K562 (cell line): ENCODE data around the gene HIRIP3. TPM values are rescaled to one million over a fixed set of nuclear protein-coding genes. Genes with fewer than 3 reads are reported as not detected.

Experiments used
- BHLHE40 ChIP-seq: IDR thresholded peaks from 2 replicates; pipeline ENCODE4 v1.6.1; 2011; ENCODE audit warnings: low read length, improper control_type of control experiment
- CTBP1 ChIP-seq: fragments of 450-650 bp; IDR thresholded peaks from 2 replicates; pipeline ENCODE4 v1.6.1; 2016; ENCODE audit warnings: borderline replicate concordance
- FOXJ2 ChIP-seq: fragments of 200-800 bp; sonication (Bioruptor generic); IDR thresholded peaks from 2 replicates; pipeline ENCODE4 v1.6.1; 2016; ENCODE audit warnings: missing genetic modification characterization, missing compliant biosample characterization
- MITF ChIP-seq: IDR thresholded peaks from 2 replicates; pipeline ENCODE4 v1.6.1; 2014; ENCODE audit warnings: antibody characterized with exemption
- MTA1 ChIP-seq: fragments of 450-650 bp; IDR thresholded peaks from 2 replicates; pipeline ENCODE4 v1.6.1; 2017; ENCODE audit warnings: borderline replicate concordance
- MTA3 ChIP-seq: fragments of 450-650 bp; formaldehyde crosslinking; IDR thresholded peaks from 2 replicates; pipeline ENCODE4 v1.6.1; 2017; ENCODE audit warnings: mild to moderate bottlenecking, borderline replicate concordance
- RHOXF2B ChIP-seq: fragments of 250-450 bp; sonication (Bioruptor Pico); conservative IDR thresholded peaks from 2 replicates; pipeline ENCODE4 v1.5.1; 2021
- SPI1 ChIP-seq: IDR thresholded peaks from 2 replicates; pipeline ENCODE4 v1.6.1; 2011; ENCODE audit warnings: low read depth, low read length, control low read depth, borderline replicate concordance
- SUPT5H ChIP-seq: fragments of 450-650 bp; IDR thresholded peaks from 2 replicates; pipeline ENCODE4 v1.6.1; 2016
- TFAP4 ChIP-seq: sonication (generic); formaldehyde crosslinking; IDR thresholded peaks from 2 replicates; pipeline ENCODE4 v1.8.0; 2022; ENCODE audit warnings: missing genetic modification reagents, mild to moderate bottlenecking, moderate library complexity, borderline replicate concordance
- TOE1 ChIP-seq, 2 experiments: fragments of 450-650 bp in 1 of 2; sonication (generic) in 1 of 2; formaldehyde crosslinking in 1 of 2; IDR thresholded peaks; 2 replicates each; pipeline versions ENCODE4 v1.7.1 to v1.8.0; 2016 to 2022; ENCODE audit warnings: borderline replicate concordance in 2 of 2, mild to moderate bottlenecking in 2 of 2, antibody characterized with exemption in 1 of 2, inconsistent platforms in 1 of 2, low read depth in 1 of 2, missing genetic modification reagents in 1 of 2, moderate library complexity in 1 of 2
- ZBTB40 ChIP-seq, 2 experiments: fragments of 450-650 bp in 1 of 2; sonication (generic) in 1 of 2; formaldehyde crosslinking in 1 of 2; IDR thresholded peaks; 2 replicates each; pipeline versions ENCODE4 v1.7.1 to v1.9.0; 2016 to 2022; ENCODE audit warnings: inconsistent platforms in 1 of 2, mild to moderate bottlenecking in 1 of 2, missing genetic modification reagents in 1 of 2
- ZBTB7A ChIP-seq: IDR thresholded peaks from 2 replicates; pipeline ENCODE4 v1.6.1; 2011; ENCODE audit warnings: low read depth, mild to moderate bottlenecking, low read length, moderate library complexity, borderline replicate concordance; ENCODE audit not compliant: control insufficient read depth
- ZNF24 ChIP-seq: fragments of 450-650 bp; IDR thresholded peaks from 2 replicates; pipeline ENCODE4 v1.6.1; 2016
- ZNF445 ChIP-seq: fragments of 250-450 bp; sonication (Bioruptor Pico); IDR thresholded peaks from 2 replicates; pipeline ENCODE4 v1.4.0; 2020; ENCODE audit warnings: low read depth, mild to moderate bottlenecking, moderate library complexity
- ZNF696 ChIP-seq: fragments of 250-450 bp; sonication (Bioruptor Pico); conservative IDR thresholded peaks from 2 replicates; pipeline ENCODE4 v1.4.0; 2020; ENCODE audit warnings: mild to moderate bottlenecking, moderate library complexity
- ZNF830 ChIP-seq: fragments of 250-450 bp; sonication (Bioruptor Pico); IDR thresholded peaks from 2 replicates; pipeline ENCODE4 v1.5.0; 2021; ENCODE audit warnings: mild to moderate bottlenecking
- polyA plus RNA-seq, 8 experiments: library from polyadenylated mRNA; depleted of rRNA in 4 of 8; stranded (reverse) in 5 of 8; unstranded in 3 of 8; fragments of >200 nt; fragmentation: Nextera tagmentation in 2 of 8; fragmentation: Illumina TruSeq in 1 of 8; extraction: Ambion mirVana in 2 of 8; extraction: Trizol in 1 of 8; gene quantifications; 2 replicates each; pipeline versions ENCODE4 v1.2.1 to v1.2.3, GENCODE V29; 2011 to 2014; ENCODE audit warnings: inconsistent platforms in 1 of 8, missing spikeins in 1 of 8
- total RNA-seq, 7 experiments: library from RNA; depleted of rRNA in 6 of 7; stranded (reverse); fragments of >200 nt in 6 of 7; fragmentation: Illumina TruSeq in 2 of 7; extraction: Trizol in 2 of 7; gene quantifications; 2 replicates each; pipeline versions ENCODE4 v1.2.1 to v1.2.3, GENCODE V29; 2011 to 2021; ENCODE audit warnings: low replicate concordance in 1 of 7

Gene HIRIP3
- total and polyA plus RNA-seq, 9 of the 15 experiments (the other 6 are each of a cell fraction or from before 2014, with no cell fraction given), result 3.3 to 38.2 (median 18.2) TPM

GRCh38 chr16:29995324-29995910 lies at the start of gene HIRIP3 (continued):
- TF ChIP-seq ZBTB40 (IDR thresholded peaks at IDR 0.05) (0 out of 2 replicates have a peak, but pooled peaks have one; percentile 14), ZBTB40 (CRISPR knock-in tag; IDR thresholded peaks at IDR 0.05) (no peak), ZNF830 (CRISPR knock-in tag) (no peak), ZNF445 (CRISPR knock-in tag) (no peak), ZNF696 (CRISPR knock-in tag) (no peak; the same call in 1 of the 2 replicates), TFAP4 (CRISPR knock-in tag) (peak; percentile 64; the same call in 1 of the 2 replicates), MTA1 (no peak), SPI1 (no peak), CTBP1 (no peak; the same call in 1 of the 2 replicates), TOE1 (IDR thresholded peaks at IDR 0.05; ENCODE audit: borderline replicate concordance) (peak; percentile 66; the same call in 1 of the 2 replicates), TOE1 (CRISPR knock-in tag; IDR thresholded peaks at IDR 0.05; ENCODE audit: borderline replicate concordance, low read depth) (no peak), ZBTB7A (no peak), FOXJ2 (no peak), SUPT5H (peak; percentile 64; the same call in 1 of the 2 replicates), ZNF24 (no peak), MTA3 (peak; percentile 63), MITF (no peak), BHLHE40 (no peak), RHOXF2B (CRISPR knock-in tag) (no peak)
